Tracheal epithelial cell (primary cell): ENCODE data around the gene EPAS1. TPM values are rescaled to one million over a fixed set of nuclear protein-coding genes. Genes with fewer than 3 reads are reported as not detected.

ENCODE experiments used
- total RNA-seq: library from RNA; depleted of rRNA; stranded (reverse); fragments of >200 nt; gene quantifications from 2 replicates; pipeline ENCODE4 v1.2.1, GENCODE V29; 2014

The EPAS1 gene
- 94.7 and 197 TPM in 2 replicates for total RNA-seq

GRCh38 chr2:46296840-46297545, at the start of gene EPAS1:
TSS of gene EPAS1 (plus strand) at chr2:46297407. CDS start at chr2:46297912, 505 bp downstream.

Other genes starting within 250 kb of the EPAS1 start
- gene TMEM247, start 182.2 kb downstream of the EPAS1 start, total RNA-seq: not detected in 2 replicates
- gene RHOQ, start 245.1 kb downstream of the EPAS1 start, total RNA-seq: 28.3 and 36.6 TPM in 2 replicates
- 6.0 and 15.8 TPM in 2 replicates for gene ATP6V1E2, start 245.2 kb downstream of the EPAS1 start, total RNA-seq